Endothelial cell of umbilical vein (primary cell): ENCODE measurements around the gene PIK3C3.
A peak's percentile ranks its signal among the peaks of the same experiment; 100 is the strongest.

Source experiments
- EZH2 ChIP-seq: IDR thresholded peaks from 2 replicates; pipeline ENCODE4 v1.6.1; 2012; ENCODE audit warnings: borderline replicate concordance, low read depth, mild to moderate bottlenecking, moderate library complexity, low read length, inconsistent platforms; ENCODE audit not compliant: severe bottlenecking
- FOS ChIP-seq: IDR thresholded peaks from 2 replicates; pipeline ENCODE4 v1.6.1; 2011; ENCODE audit warnings: mild to moderate bottlenecking, low read length, moderate library complexity, borderline replicate concordance; ENCODE audit not compliant: insufficient read depth
- POLR2A ChIP-seq: IDR thresholded peaks from 2 replicates; pipeline ENCODE4 v1.6.1; 2012; ENCODE audit warnings: low read depth, mild to moderate bottlenecking, control low read depth, low read length
- TF ChIP-seq, protein P1 (sequence below), 2 donors: IDR thresholded peaks; 1 replicate in 1 of 2; 2 replicates in 1 of 2; pipeline ENCODE4 v1.5.1; 2011; ENCODE audit warnings: low read length in 2 of 2, mild to moderate bottlenecking in 2 of 2, moderate library complexity in 2 of 2, control low read depth in 1 of 2, inconsistent platforms in 1 of 2, low read depth in 1 of 2; ENCODE audit not compliant: insufficient read depth in 1 of 2; ENCODE audit errors: extremely low read depth in 1 of 2
- TF ChIP-seq, protein P2 (sequence below): IDR thresholded peaks from 2 replicates; pipeline ENCODE4 v1.6.1; 2011; ENCODE audit not compliant: insufficient read depth, insufficient read length

DNA sequence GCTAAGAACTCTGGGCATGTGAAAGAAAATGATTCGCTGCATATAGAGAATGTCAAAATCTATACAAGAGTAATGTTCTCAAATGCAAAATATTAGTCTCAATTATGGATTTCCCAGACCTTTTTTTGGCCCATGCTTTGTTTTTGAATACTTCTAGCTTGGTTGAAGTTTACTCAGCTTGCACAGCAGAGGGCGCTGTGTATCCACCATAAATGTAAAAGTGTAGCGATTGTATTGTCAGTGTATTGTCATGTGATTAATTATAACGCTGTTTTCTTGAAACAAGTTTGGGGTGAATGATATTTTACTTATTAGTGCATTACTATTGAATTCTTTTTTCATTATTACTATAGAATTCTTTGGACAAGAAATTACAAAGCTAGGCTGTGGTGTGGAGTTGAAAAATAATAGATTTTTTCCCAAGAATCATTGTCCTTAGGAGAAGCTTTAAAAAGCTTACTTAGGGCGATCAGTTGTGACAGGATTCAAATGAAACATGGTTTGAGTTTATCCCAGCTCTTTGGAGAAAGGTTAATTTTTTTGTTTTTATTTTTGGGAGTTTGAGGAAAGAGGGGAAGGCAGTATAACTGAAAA lies 98.3 kb downstream of the PIK3C3 start:
- TF ChIP-seq, protein P1, sequence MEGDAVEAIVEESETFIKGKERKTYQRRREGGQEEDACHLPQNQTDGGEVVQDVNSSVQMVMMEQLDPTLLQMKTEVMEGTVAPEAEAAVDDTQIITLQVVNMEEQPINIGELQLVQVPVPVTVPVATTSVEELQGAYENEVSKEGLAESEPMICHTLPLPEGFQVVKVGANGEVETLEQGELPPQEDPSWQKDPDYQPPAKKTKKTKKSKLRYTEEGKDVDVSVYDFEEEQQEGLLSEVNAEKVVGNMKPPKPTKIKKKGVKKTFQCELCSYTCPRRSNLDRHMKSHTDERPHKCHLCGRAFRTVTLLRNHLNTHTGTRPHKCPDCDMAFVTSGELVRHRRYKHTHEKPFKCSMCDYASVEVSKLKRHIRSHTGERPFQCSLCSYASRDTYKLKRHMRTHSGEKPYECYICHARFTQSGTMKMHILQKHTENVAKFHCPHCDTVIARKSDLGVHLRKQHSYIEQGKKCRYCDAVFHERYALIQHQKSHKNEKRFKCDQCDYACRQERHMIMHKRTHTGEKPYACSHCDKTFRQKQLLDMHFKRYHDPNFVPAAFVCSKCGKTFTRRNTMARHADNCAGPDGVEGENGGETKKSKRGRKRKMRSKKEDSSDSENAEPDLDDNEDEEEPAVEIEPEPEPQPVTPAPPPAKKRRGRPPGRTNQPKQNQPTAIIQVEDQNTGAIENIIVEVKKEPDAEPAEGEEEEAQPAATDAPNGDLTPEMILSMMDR (IDR thresholded peaks at IDR 0.05; ENCODE audit: extremely low read depth in 1 of 2, insufficient read depth in 1 of 2, low read depth in 1 of 2, low read length in 2 of 2) = peak; percentile 63 to 67
- no peak for TF ChIP-seq FOS
- TF ChIP-seq EZH2 = no peak
- TF ChIP-seq POLR2A = no peak
- TF ChIP-seq, protein P2, sequence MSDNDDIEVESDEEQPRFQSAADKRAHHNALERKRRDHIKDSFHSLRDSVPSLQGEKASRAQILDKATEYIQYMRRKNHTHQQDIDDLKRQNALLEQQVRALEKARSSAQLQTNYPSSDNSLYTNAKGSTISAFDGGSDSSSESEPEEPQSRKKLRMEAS = no peak
